Keratinocyte (primary cell): ENCODE results near the gene HMCN2. TPM values are rescaled to one million over a fixed set of nuclear protein-coding genes. Genes with fewer than 3 reads are reported as not detected.

Source experiments
- DNase-seq: peaks from one replicate; pipeline ENCODE4 v3.0.0-alpha.2; 2011; ENCODE audit warnings: low read depth, missing footprints, low spot score
- FAIRE-seq: peaks from 2 replicates; lab custom pipeline; 2011; peaks lifted over from hg19 to GRCh38; lab: Jason Lieb, UNC
- H2AFZ ChIP-seq: 2 replicates; pipeline ENCODE4 v1.6.0; 2012; ENCODE audit warnings: low read length, control low read depth, inconsistent platforms; ENCODE audit not compliant: control insufficient read depth
- H3K27ac ChIP-seq: 2 replicates; pipeline ENCODE4 v1.5.1; 2011; ENCODE audit warnings: low read length; ENCODE audit not compliant: control insufficient read depth, insufficient read depth
- H3K27me3 ChIP-seq: 3 replicates; pipeline ENCODE4 v1.6.0; 2011; ENCODE audit warnings: low read length; ENCODE audit not compliant: control insufficient read depth, insufficient read depth; ENCODE audit errors: extremely low read depth
- H3K36me3 ChIP-seq, 2 experiments: 2 replicates in 1 of 2; 3 replicates in 1 of 2; pipeline ENCODE4 v1.5.1; 2011; ENCODE audit warnings: low read length in 2 of 2, mild to moderate bottlenecking in 1 of 2; ENCODE audit not compliant: control insufficient read depth in 2 of 2, insufficient read depth in 2 of 2; ENCODE audit errors: extremely low read depth in 1 of 2
- H3K4me1 ChIP-seq: 3 replicates; pipeline ENCODE4 v1.5.1; 2011; ENCODE audit warnings: low read length; ENCODE audit not compliant: control insufficient read depth, insufficient read depth; ENCODE audit errors: extremely low read depth
- H3K4me2 ChIP-seq: 3 replicates; pipeline ENCODE4 v1.6.0; 2011; ENCODE audit warnings: low read depth, low read length; ENCODE audit not compliant: control insufficient read depth, insufficient read depth; ENCODE audit errors: extremely low read depth
- H3K4me3 ChIP-seq, 3 experiments: fragments of 200-600 bp in 1 of 3; sonication (generic) in 1 of 3; 2 replicates in 2 of 3; 3 replicates in 1 of 3; pipeline ENCODE4 v1.5.1; 2011 to 2016; ENCODE audit warnings: low read length in 3 of 3, mild to moderate bottlenecking in 3 of 3, control low read depth in 2 of 3, inconsistent platforms in 1 of 3, low read depth in 1 of 3, mixed read lengths in 1 of 3, mixed run types in 1 of 3, moderate library complexity in 1 of 3; ENCODE audit not compliant: control insufficient read depth in 2 of 3, insufficient read depth in 2 of 3; ENCODE audit errors: extremely low read depth in 1 of 3
- H3K79me2 ChIP-seq: 2 replicates; pipeline ENCODE4 v1.6.0; 2012; ENCODE audit warnings: low read length; ENCODE audit not compliant: control insufficient read depth, insufficient read depth
- H3K9ac ChIP-seq: 3 replicates; pipeline ENCODE4 v1.6.0; 2011; ENCODE audit warnings: low read length; ENCODE audit not compliant: control insufficient read depth, insufficient read depth; ENCODE audit errors: extremely low read depth
- H3K9me1 ChIP-seq: 3 replicates; pipeline ENCODE4 v1.6.0; 2011; ENCODE audit warnings: low read length; ENCODE audit not compliant: control insufficient read depth, insufficient read depth; ENCODE audit errors: extremely low read depth
- H3K9me3 ChIP-seq: 2 replicates; pipeline ENCODE4 v1.5.1; 2012; ENCODE audit warnings: low read depth, low read length; ENCODE audit not compliant: control insufficient read depth
- H4K20me1 ChIP-seq: 3 replicates; pipeline ENCODE4 v1.6.0; 2011; ENCODE audit warnings: low read length; ENCODE audit not compliant: control insufficient read depth, insufficient read depth; ENCODE audit errors: extremely low read depth
- CTCF ChIP-seq, 3 experiments: IDR thresholded peaks in 1 of 3; conservative IDR thresholded peaks in 1 of 3; optimal IDR thresholded peaks in 1 of 3; 2 replicates in 2 of 3; 3 replicates in 1 of 3; pipeline versions ENCODE3 to v1.5.1; 2011; ENCODE audit warnings: low read length in 3 of 3, mild to moderate bottlenecking in 3 of 3, moderate library complexity in 2 of 3, control low read depth in 1 of 3, inconsistent platforms in 1 of 3; ENCODE audit not compliant: insufficient read depth in 2 of 3; ENCODE audit errors: extremely low read depth in 1 of 3
- EZH2 ChIP-seq: IDR thresholded peaks from one replicate; pipeline ENCODE4 v1.6.1; 2012; ENCODE audit warnings: inconsistent platforms, mild to moderate bottlenecking, low read length, moderate library complexity
- dilution Hi-C: fragments of 300-500 bp; cut with MboI; formaldehyde crosslinking; loops from one replicate; pipeline ENCODE4 v1.7.0; 2020; ENCODE audit warnings: low sequenced_read_pairs; ENCODE audit not compliant: extremely low pct_ligation_motif_present
- polyA plus RNA-seq, 5 experiments: library from polyadenylated mRNA; depleted of rRNA in 3 of 5; stranded (reverse) in 3 of 5; stranded (forward) in 1 of 5; unstranded in 1 of 5; fragments of >200 nt; gene quantifications; 1 replicate in 1 of 5; 2 replicates in 3 of 5; 3 replicates in 1 of 5; pipeline versions ENCODE4 v1.2.1 to v1.2.3, GENCODE V29; 2011 to 2012; ENCODE audit warnings: missing spikeins in 2 of 5, low read depth in 1 of 5, low replicate concordance in 1 of 5

The HMCN2 gene
- polyA plus RNA-seq, 1 donor (not counting 4 experiments of a cell fraction or from before 2014, with no cell fraction given) = not detected

GRCh38 chr9:130341128-130341527, 75.6 kb downstream of the HMCN2 start:
- no peaks in the 10 kb centered on the region for H4K20me1 ChIP-seq
- no peaks in the 10 kb centered on the region for H3K9me1 ChIP-seq
- H3K36me3 ChIP-seq = no peaks in the 10 kb centered on the region
- H3K4me3 ChIP-seq = no peak overlapping the region
- no peak overlapping the region for H3K27ac ChIP-seq
- no peaks in the 10 kb centered on the region for H3K27me3 ChIP-seq
- dilution Hi-C loops = no loop called here
- DNase-seq (no peak), FAIRE-seq (no peak)
- H3K9me3 ChIP-seq = no peaks in the 10 kb centered on the region
- no peak overlapping the region for H3K9ac ChIP-seq
- TF ChIP-seq CTCF (optimal IDR thresholded peaks at IDR 0.05 in 1 of 3, IDR thresholded peaks at IDR 0.05 in 1 of 3, conservative IDR thresholded peaks at IDR 0.05 in 1 of 3; ENCODE audit: extremely low read depth in 1 of 3, insufficient read depth in 2 of 3, low read length in 3 of 3) (no peak), EZH2 (no peak)
- H3K79me2 ChIP-seq = no peaks in the 10 kb centered on the region
- H3K4me1 ChIP-seq = no peaks in the 10 kb centered on the region
- H3K4me2 ChIP-seq = no peak overlapping the region
- H2AFZ ChIP-seq = no peak overlapping the region

DNA sequence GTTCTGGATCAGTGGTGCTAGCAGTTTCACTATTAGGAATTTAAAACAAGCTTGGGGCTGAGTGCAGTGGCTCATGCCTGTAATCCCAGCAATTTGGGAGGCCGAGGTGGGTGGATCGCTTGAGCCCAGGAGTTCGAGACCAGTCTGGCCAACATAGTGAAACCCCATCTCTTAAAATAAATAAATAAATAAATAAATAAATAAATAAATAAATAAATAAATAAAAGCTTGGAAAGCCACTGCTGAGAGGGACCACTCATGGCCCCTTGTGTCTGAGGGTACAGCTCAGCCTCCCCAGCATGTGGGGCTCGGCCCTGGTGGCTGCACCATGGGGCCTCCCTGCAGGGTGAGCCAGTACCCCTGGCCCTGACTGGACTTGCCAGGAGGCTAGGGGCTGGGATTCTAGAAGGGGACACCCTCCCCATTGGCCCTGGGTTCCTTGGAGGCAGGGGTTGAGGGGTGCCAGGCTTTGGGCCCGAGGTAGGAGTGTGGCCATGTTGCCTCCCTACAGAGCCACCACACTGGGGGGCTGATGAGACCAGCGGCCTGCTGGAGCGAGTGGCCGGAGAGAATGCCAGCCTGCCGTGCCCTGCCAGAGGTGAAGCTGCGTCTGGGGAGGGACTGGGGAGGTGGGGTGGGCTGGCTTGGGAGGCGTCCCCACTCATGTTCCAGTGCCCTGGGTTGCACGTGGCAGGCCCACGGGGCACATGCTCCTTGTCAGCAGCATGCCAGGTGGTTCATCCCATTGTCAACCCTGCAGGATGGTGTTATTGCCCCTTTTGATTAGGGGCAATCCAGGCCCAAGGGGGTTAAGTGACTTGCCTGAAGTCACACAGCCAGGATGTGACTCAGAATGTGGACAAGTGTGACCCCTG, 76.5 kb downstream of the HMCN2 start:
- no peaks in the 10 kb centered on the region for H3K79me2 ChIP-seq
- H3K4me1 ChIP-seq = no peaks in the 10 kb centered on the region
- TF ChIP-seq CTCF (optimal IDR thresholded peaks at IDR 0.05 in 1 of 3, IDR thresholded peaks at IDR 0.05 in 1 of 3, conservative IDR thresholded peaks at IDR 0.05 in 1 of 3; ENCODE audit: extremely low read depth in 1 of 3, insufficient read depth in 2 of 3, low read length in 3 of 3) (no peak), EZH2 (no peak)
- H4K20me1 ChIP-seq = no peaks in the 10 kb centered on the region
- no peaks in the 10 kb centered on the region for H3K9me3 ChIP-seq
- no peak for DNase-seq
- H3K4me2 ChIP-seq = no peak overlapping the region
- no peaks in the 10 kb centered on the region for H3K36me3 ChIP-seq
- no peak overlapping the region for H3K9ac ChIP-seq
- H2AFZ ChIP-seq = no peak overlapping the region
- no peak overlapping the region for H3K4me3 ChIP-seq
- no peaks in the 10 kb centered on the region for H3K27me3 ChIP-seq
- H3K27ac ChIP-seq = no peak overlapping the region
- dilution Hi-C loops = no loop called here
- no peak for FAIRE-seq
- H3K9me1 ChIP-seq = no peaks in the 10 kb centered on the region
